Calu3 (cell line): ENCODE results near the gene GRIN2D. TPM values are rescaled to one million over a fixed set of nuclear protein-coding genes. Genes with fewer than 3 reads are reported as not detected.
A peak's percentile ranks its signal among the peaks of the same experiment; 100 is the strongest.

Experiments used
- BruUV-seq: library from RNA; stranded (reverse); fragments of 400-500 nt; replicated peaks from 2 replicates; lab custom pipeline; 2021; lab: Mats Ljungman, UMichigan
- CTCF ChIA-PET: fragments of 300-600 bp; sonication (Branson Sonifier 250); formaldehyde crosslinking; loops from one replicate; lab custom pipeline; 2022; ENCODE audit warnings: antibody characterized with exemption; lab: Charles Lee
- DNase-seq: peaks from one replicate; pipeline ENCODE4 v3.0.0; 2022
- H3K27ac Mint-ChIP-seq: one replicate; pipeline ENCODE4 v1.8.0; 2022; ENCODE audit warnings: mixed read lengths; ENCODE audit not compliant: unreplicated experiment
- H3K27me3 Mint-ChIP-seq: one replicate; pipeline ENCODE4 v1.8.0; 2022; ENCODE audit warnings: mixed read lengths; ENCODE audit not compliant: unreplicated experiment
- H3K36me3 Mint-ChIP-seq: one replicate; pipeline ENCODE4 v1.8.0; 2022; ENCODE audit warnings: mild to moderate bottlenecking, moderate library complexity, mixed read lengths; ENCODE audit not compliant: insufficient read depth, unreplicated experiment
- H3K4me1 Mint-ChIP-seq: one replicate; pipeline ENCODE4 v1.8.0; 2022; ENCODE audit warnings: mild to moderate bottlenecking, low read depth, mixed read lengths; ENCODE audit not compliant: unreplicated experiment
- H3K4me3 Mint-ChIP-seq: one replicate; pipeline ENCODE4 v1.8.0; 2022; ENCODE audit warnings: mild to moderate bottlenecking, low read depth, moderate library complexity, mixed read lengths; ENCODE audit not compliant: unreplicated experiment
- H3K9me3 Mint-ChIP-seq: one replicate; pipeline ENCODE4 v1.8.0; 2022; ENCODE audit warnings: low read depth, mixed read lengths; ENCODE audit not compliant: unreplicated experiment
- CTCF ChIP-seq: fragments of 200-600 bp; IDR thresholded peaks from one replicate; pipeline ENCODE4 v1.8.0; 2022; ENCODE audit warnings: antibody characterized with exemption; ENCODE audit not compliant: unreplicated experiment
- intact Hi-C: fragments of 100-400 bp; cut with micrococcal nuclease; formaldehyde crosslinking; loops from one replicate; pipeline ENCODE4 v1.10.0; 2022; ENCODE audit not compliant: unreplicated experiment
- total RNA-seq: library from RNA; stranded (reverse); gene quantifications from 2 replicates; pipeline ENCODE4 v1.2.3, GENCODE V29; 2022

GRIN2D gene
- total RNA-seq, 1 experiment from 2014 or later = not detected

- Mint-ChIP-seq H3K36me3 (peaks cover 5% of the 10 kb centered on the region), H3K4me3 (no peak overlapping the region), H3K27ac (no peak overlapping the region), H3K4me1 (no peaks in the 10 kb centered on the region), H3K9me3 (no peaks in the 10 kb centered on the region), H3K27me3 (no peaks in the 10 kb centered on the region)
- CTCF ChIA-PET = no interaction called here
- no peak for DNase-seq
- no TSS peak for BruUV-seq
- intact Hi-C loops = no loop called here
- TF ChIP-seq CTCF = no peak
Observed at GRCh38 chr19:48348737-48349136, 44.7 kb upstream of the GRIN2D start.

GRCh38 chr19:48350856-48351255 lies 42.6 kb upstream of the GRIN2D start:
- Mint-ChIP-seq H3K9me3 (no peaks in the 10 kb centered on the region), H3K4me1 (peaks cover 15% of the 10 kb centered on the region), H3K27ac (no peak overlapping the region), H3K4me3 (no peak overlapping the region), H3K27me3 (no peaks in the 10 kb centered on the region), H3K36me3 (peaks cover 5% of the 10 kb centered on the region)
- TF ChIP-seq CTCF = no peak
- CTCF ChIA-PET = interaction anchor here (0.5 to 1.6 kb wide), 5 partner anchors 13 to 234 kb away, joined by 3 to 11 read pairs (median 6); partner anchors contain the start of genes SYNGR4 and TMEM143
- BruUV-seq = no TSS peak
- intact Hi-C loops = no loop called here
- DNase-seq = no peak

- Mint-ChIP-seq H3K4me1 (peaks cover 15% of the 10 kb centered on the region), H3K27ac (no peak overlapping the region), H3K36me3 (peaks cover 5% of the 10 kb centered on the region), H3K4me3 (no peak overlapping the region), H3K9me3 (no peaks in the 10 kb centered on the region), H3K27me3 (no peaks in the 10 kb centered on the region)
- DNase-seq = peak; percentile 80
- intact Hi-C loops = no loop called here
- peak; percentile 76 for TF ChIP-seq CTCF
- BruUV-seq = no TSS peak
- CTCF ChIA-PET = interaction anchor here (0.5 to 1.6 kb wide), 5 partner anchors 12 to 233 kb away, joined by 3 to 11 read pairs (median 6); partner anchors contain the start of genes SYNGR4 and TMEM143
Observed at GRCh38 chr19:48351341-48351752, 42.1 kb upstream of the GRIN2D start.

GRCh38 chr19:48353677-48354076 lies 39.8 kb upstream of the GRIN2D start:
- no TSS peak for BruUV-seq
- Mint-ChIP-seq H3K4me1 (peaks cover 15% of the 10 kb centered on the region), H3K27ac (no peak overlapping the region), H3K4me3 (no peak overlapping the region), H3K36me3 (peaks cover 5% of the 10 kb centered on the region), H3K9me3 (no peaks in the 10 kb centered on the region), H3K27me3 (no peaks in the 10 kb centered on the region)
- no peak for TF ChIP-seq CTCF
- CTCF ChIA-PET = interaction anchor here (0.9 to 1.3 kb wide), 3 partner anchors 10 to 39 kb away, joined by 3 to 14 read pairs (median 4); partner anchors contain the start of genes KDELR1, SYNGR4 and TMEM143
- intact Hi-C loops = no loop called here
- DNase-seq = no peak
